GM21528 (cell line): ENCODE measurements around the gene NUDT3.
A peak's percentile ranks its signal among the peaks of the same experiment; 100 is the strongest.
"Not testable (repeated sequence)": the region's sequence is repeated elsewhere in the genome, so short reads cannot be mapped to it uniquely, and the experiment has no call there.

Source experiments
- ATAC-seq: cut with Tn5 transposase; IDR thresholded peaks from one replicate; pipeline ENCODE4 v1.9.1; 2021; ENCODE audit warnings: mild to moderate bottlenecking, moderate library complexity; ENCODE audit not compliant: unreplicated experiment, low FRiP score

The NUDT3 gene

GRCh38 chr6:34269658-34270341 is 122.7 kb downstream of the NUDT3 start:
- ATAC-seq, result not testable (repeated sequence)

GRCh38 chr6:34269132-34269531 is 123.3 kb downstream of the NUDT3 start:
- not testable (repeated sequence) for ATAC-seq

- no peak for ATAC-seq
Observed at GRCh38 chr6:34267746-34268145, 124.7 kb downstream of the NUDT3 start.

GRCh38 chr6:34263484-34263883 is 129.0 kb downstream of the NUDT3 start:
- not testable (repeated sequence) for ATAC-seq

- no peak for ATAC-seq
Observed at GRCh38 chr6:34260576-34261267, 131.7 kb downstream of the NUDT3 start.

- no peak for ATAC-seq
Observed at GRCh38 chr6:34259529-34260069, 132.9 kb downstream of the NUDT3 start.

GRCh38 chr6:34252395-34252794 is 140.1 kb downstream of the NUDT3 start:
- not testable (repeated sequence) for ATAC-seq

GRCh38 chr6:34249469-34250261 is 142.8 kb downstream of the NUDT3 start:
- ATAC-seq, result peak; percentile 36

- ATAC-seq, result peak; percentile 76
Observed at GRCh38 chr6:34248727-34249468, 143.6 kb downstream of the NUDT3 start, which contains the start of gene SMIM29. Gene SMIM29, minus strand, starts transcription at chr6:34249006. Its CDS starts 1,215 bp downstream, at chr6:34247791.

- peak; percentile 20 for ATAC-seq
Observed at GRCh38 chr6:34248198-34248726, 144.2 kb downstream of the NUDT3 start.

- ATAC-seq, result no peak
Observed at GRCh38 chr6:34247481-34248197, 144.8 kb downstream of the NUDT3 start.

- ATAC-seq, result no peak
Observed at GRCh38 chr6:34246563-34247391, 145.7 kb downstream of the NUDT3 start.

GRCh38 chr6:34246249-34246562 is 146.3 kb downstream of the NUDT3 start:
- ATAC-seq, result no peak

- not testable (repeated sequence) for ATAC-seq
Observed at GRCh38 chr6:34245761-34246140, 146.7 kb downstream of the NUDT3 start.

- not testable (repeated sequence) for ATAC-seq
Observed at GRCh38 chr6:34245032-34245760, 147.3 kb downstream of the NUDT3 start.

GRCh38 chr6:34243901-34244884 is 148.3 kb downstream of the NUDT3 start:
- no peak for ATAC-seq
